ENCODE data around the gene NFE2L1. TPM values are rescaled to one million over a fixed set of nuclear protein-coding genes. Genes with fewer than 3 reads are reported as not detected.

Gene NFE2L1
- total RNA-seq, 3 donors from 2014 or later (not counting 1 experiment from before 2014, with no cell fraction given) = 38.6 to 53.4 (median 47.5) TPM

DNA sequence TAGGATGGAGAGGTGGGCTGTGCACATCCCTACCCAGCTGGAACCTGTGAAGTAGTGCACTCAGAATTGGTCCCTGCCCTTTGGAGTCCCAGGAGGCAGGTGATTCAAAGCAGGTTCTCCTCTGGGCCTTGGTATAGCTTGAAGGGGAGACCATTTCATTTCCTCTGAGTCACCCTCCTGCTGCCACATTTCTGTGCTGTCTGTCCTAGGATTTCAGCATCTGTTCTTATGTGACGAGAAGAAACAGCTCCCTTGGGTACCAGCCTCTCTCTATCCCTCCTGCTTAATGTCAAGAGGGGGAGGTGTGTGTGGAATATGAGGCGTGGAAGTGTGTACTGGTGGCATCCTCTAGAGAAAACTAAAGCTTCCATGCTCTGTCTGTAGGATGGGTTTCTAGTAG, 5.0 kb upstream of the NFE2L1 start:
- 75% methylated on average over 1 of the region's 2 CpGs for WGBS (ENCODE audit: insufficient coverage)
- ATAC-seq (no peak), DNase-seq (no peak)
- H3K9me3 Mint-ChIP-seq = no peaks in the 10 kb centered on the region
- H3K27ac ChIP-seq (ENCODE audit: low read length) = no peak overlapping the region
- H3K9me3 ChIP-seq (ENCODE audit: control insufficient read depth, insufficient read depth, low read length) = no peaks in the 10 kb centered on the region
- intact Hi-C loops (cut with micrococcal nuclease) = loop anchor here (10.0 kb wide), 1 partner anchor 208 kb away; the partner anchor contains the start of genes LRRC46 and MRPL10
- TF ChIP-seq, protein P1, sequence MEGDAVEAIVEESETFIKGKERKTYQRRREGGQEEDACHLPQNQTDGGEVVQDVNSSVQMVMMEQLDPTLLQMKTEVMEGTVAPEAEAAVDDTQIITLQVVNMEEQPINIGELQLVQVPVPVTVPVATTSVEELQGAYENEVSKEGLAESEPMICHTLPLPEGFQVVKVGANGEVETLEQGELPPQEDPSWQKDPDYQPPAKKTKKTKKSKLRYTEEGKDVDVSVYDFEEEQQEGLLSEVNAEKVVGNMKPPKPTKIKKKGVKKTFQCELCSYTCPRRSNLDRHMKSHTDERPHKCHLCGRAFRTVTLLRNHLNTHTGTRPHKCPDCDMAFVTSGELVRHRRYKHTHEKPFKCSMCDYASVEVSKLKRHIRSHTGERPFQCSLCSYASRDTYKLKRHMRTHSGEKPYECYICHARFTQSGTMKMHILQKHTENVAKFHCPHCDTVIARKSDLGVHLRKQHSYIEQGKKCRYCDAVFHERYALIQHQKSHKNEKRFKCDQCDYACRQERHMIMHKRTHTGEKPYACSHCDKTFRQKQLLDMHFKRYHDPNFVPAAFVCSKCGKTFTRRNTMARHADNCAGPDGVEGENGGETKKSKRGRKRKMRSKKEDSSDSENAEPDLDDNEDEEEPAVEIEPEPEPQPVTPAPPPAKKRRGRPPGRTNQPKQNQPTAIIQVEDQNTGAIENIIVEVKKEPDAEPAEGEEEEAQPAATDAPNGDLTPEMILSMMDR (IDR thresholded peaks at IDR 0.05) = no peak
- no peak overlapping the region for H3K4me3 ChIP-seq (ENCODE audit: low read length)
- H3K36me3 ChIP-seq (ENCODE audit: control insufficient read depth, insufficient read depth, low read length) = no peaks in the 10 kb centered on the region
- no peaks in the 10 kb centered on the region for H3K27me3 ChIP-seq (ENCODE audit: control insufficient read depth, insufficient read depth, low read length)
- H3K4me1 Mint-ChIP-seq = peaks cover 25 to 26% of the 10 kb centered on the region in 2 donors
- H3K27ac Mint-ChIP-seq = no peak overlapping the region
- H3K27me3 Mint-ChIP-seq (ENCODE audit: low read depth in 2 of 2) = peaks cover 0 to 14% of the 10 kb centered on the region in 2 donors
- H3K4me3 Mint-ChIP-seq = no peak overlapping the region
- no peaks in the 10 kb centered on the region for H3K36me3 Mint-ChIP-seq
- H3K4me1 ChIP-seq (ENCODE audit: control insufficient read depth, insufficient read depth, low read length) = peaks cover 7% of the 10 kb centered on the region

DNA sequence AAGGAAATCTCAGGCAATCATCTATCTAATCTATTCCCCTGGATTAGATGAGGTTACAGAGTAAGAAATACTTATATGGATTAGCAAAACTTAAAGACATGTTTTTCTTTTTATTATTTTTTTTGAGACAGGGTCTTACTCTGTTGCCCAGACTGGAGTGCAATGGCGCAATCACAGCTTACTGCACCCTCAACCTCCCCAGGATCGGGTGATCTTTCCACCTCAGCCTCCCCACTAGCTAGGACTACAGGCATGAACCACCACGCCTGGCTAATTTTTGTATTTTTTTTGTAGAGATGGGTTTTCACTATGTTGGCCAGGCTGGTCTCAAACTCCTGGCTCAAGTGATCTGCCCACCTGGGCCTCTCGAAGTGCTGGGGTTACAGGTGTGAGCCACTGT, 3.3 kb upstream of the NFE2L1 start:
- peaks cover 20% of the 10 kb centered on the region for H3K4me1 ChIP-seq (ENCODE audit: control insufficient read depth, insufficient read depth, low read length)
- no peaks in the 10 kb centered on the region for H3K36me3 ChIP-seq (ENCODE audit: control insufficient read depth, insufficient read depth, low read length)
- DNase-seq = no peak
- H3K9me3 ChIP-seq (ENCODE audit: control insufficient read depth, insufficient read depth, low read length) = no peaks in the 10 kb centered on the region
- TF ChIP-seq, protein P1 (IDR thresholded peaks at IDR 0.05) = no peak
- no peak overlapping the region for H3K27ac ChIP-seq (ENCODE audit: low read length)
- peaks cover 0 to 3% of the 10 kb centered on the region in 2 donors for H3K27me3 Mint-ChIP-seq (ENCODE audit: low read depth in 2 of 2)
- intact Hi-C loops (cut with micrococcal nuclease) = loop anchor here (5.0 to 10.0 kb wide), 2 partner anchors 210 to 397 kb away; partner anchors contain the start of genes LRRC46 and MRPL10
- no peak overlapping the region for H3K4me3 Mint-ChIP-seq
- no peaks in the 10 kb centered on the region for H3K9me3 Mint-ChIP-seq
- H3K27ac Mint-ChIP-seq = no peak overlapping the region
- no peak overlapping the region for H3K4me3 ChIP-seq (ENCODE audit: low read length)
- H3K36me3 Mint-ChIP-seq = no peaks in the 10 kb centered on the region
- 99% methylated on average over 4 of the region's 4 CpGs for WGBS (ENCODE audit: insufficient coverage)
- H3K4me1 Mint-ChIP-seq = peaks cover 35 to 36% of the 10 kb centered on the region in 2 donors
- H3K27me3 ChIP-seq (ENCODE audit: control insufficient read depth, insufficient read depth, low read length) = no peaks in the 10 kb centered on the region
- ATAC-seq = no peak

DNA sequence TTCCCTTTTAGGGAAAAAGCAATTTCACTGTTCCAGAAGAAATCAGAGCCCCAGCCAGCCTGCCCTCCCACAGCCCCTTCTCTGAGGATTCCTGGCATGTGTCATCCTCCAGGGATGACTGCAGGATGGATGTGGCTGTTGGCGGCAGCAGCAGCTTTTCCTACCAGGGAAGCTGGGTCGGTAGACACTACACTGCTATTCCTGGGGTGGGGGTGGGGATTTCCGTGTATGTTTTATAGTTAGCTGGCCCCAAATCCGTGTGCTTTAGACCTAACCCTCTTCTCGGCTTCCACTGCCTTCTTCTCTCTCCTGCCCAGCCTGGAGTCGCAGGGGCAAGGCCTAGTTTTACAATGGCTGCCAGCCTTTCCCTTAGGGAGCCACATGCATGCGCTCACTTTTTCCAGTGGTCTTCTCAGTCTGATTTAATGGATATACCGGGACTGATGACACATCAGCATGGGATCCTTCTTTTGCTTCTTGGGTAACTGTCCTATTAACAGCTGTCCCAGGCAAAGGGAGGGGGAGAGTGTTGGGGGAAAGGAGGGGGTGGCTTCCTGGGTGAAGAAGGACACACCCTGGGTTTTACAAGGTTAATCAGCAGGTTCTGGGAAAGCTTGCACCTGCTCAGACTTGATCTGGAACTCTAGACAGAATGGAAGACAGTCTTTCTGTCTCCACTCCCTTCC, 2.7 kb upstream of the NFE2L1 start:
- peaks cover under 1% of the 10 kb centered on the region for H3K36me3 ChIP-seq (ENCODE audit: control insufficient read depth, insufficient read depth, low read length)
- TF ChIP-seq, protein P1 (IDR thresholded peaks at IDR 0.05) = no peak
- H3K9me3 Mint-ChIP-seq = no peaks in the 10 kb centered on the region
- H3K4me3 ChIP-seq (ENCODE audit: low read length) = no peak overlapping the region
- no peaks in the 10 kb centered on the region for H3K27me3 ChIP-seq (ENCODE audit: control insufficient read depth, insufficient read depth, low read length)
- H3K36me3 Mint-ChIP-seq = no peaks in the 10 kb centered on the region
- WGBS (ENCODE audit: insufficient coverage) = 89% methylated on average over 8 of the region's 8 CpGs
- no peaks in the 10 kb centered on the region for H3K9me3 ChIP-seq (ENCODE audit: control insufficient read depth, insufficient read depth, low read length)
- peaks cover 20% of the 10 kb centered on the region for H3K4me1 ChIP-seq (ENCODE audit: control insufficient read depth, insufficient read depth, low read length)
- H3K27ac Mint-ChIP-seq = no peak overlapping the region
- H3K4me1 Mint-ChIP-seq = peaks cover 41 to 42% of the 10 kb centered on the region in 2 donors
- no peak for DNase-seq
- no peak overlapping the region for H3K27ac ChIP-seq (ENCODE audit: low read length)
- peaks cover 0 to 3% of the 10 kb centered on the region in 2 donors for H3K27me3 Mint-ChIP-seq (ENCODE audit: low read depth in 2 of 2)
- H3K4me3 Mint-ChIP-seq = no peak overlapping the region
- no peak for ATAC-seq
- intact Hi-C loops (cut with micrococcal nuclease) = loop anchor here (5.0 to 10.0 kb wide), 2 partner anchors 211 to 397 kb away; partner anchors contain the start of genes LRRC46 and MRPL10
